GM12872 (cell line): ENCODE results near the gene ANKRD13D.

Experiments
- TF ChIP-seq, protein P1 (sequence below): IDR thresholded peaks from 3 replicates; pipeline ENCODE4 v1.5.1; 2011; ENCODE audit warnings: low read depth, mild to moderate bottlenecking, low read length, moderate library complexity; ENCODE audit not compliant: insufficient read depth

The ANKRD13D gene

DNA sequence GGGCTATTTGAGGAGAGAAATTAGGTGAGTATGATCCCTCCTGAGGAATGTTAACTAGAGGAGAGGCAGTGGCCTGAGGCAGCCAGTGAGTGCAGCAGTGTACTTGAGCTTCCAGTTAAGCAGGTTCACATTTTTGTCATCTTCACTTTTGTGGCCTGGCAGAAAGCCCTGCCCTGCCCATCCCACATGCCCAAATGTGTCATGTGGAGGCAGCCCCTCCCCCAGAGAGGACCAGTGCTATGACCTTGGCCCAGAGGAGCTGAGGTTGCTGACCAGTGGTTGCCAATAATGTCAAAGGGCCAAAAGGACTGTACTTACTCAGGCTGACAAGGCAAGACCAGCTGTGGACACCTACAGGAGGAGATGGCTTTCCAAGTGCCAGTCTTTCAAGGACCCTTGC, 40.5 kb upstream of the ANKRD13D start:
- TF ChIP-seq, protein P1, sequence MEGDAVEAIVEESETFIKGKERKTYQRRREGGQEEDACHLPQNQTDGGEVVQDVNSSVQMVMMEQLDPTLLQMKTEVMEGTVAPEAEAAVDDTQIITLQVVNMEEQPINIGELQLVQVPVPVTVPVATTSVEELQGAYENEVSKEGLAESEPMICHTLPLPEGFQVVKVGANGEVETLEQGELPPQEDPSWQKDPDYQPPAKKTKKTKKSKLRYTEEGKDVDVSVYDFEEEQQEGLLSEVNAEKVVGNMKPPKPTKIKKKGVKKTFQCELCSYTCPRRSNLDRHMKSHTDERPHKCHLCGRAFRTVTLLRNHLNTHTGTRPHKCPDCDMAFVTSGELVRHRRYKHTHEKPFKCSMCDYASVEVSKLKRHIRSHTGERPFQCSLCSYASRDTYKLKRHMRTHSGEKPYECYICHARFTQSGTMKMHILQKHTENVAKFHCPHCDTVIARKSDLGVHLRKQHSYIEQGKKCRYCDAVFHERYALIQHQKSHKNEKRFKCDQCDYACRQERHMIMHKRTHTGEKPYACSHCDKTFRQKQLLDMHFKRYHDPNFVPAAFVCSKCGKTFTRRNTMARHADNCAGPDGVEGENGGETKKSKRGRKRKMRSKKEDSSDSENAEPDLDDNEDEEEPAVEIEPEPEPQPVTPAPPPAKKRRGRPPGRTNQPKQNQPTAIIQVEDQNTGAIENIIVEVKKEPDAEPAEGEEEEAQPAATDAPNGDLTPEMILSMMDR, result no peak

DNA sequence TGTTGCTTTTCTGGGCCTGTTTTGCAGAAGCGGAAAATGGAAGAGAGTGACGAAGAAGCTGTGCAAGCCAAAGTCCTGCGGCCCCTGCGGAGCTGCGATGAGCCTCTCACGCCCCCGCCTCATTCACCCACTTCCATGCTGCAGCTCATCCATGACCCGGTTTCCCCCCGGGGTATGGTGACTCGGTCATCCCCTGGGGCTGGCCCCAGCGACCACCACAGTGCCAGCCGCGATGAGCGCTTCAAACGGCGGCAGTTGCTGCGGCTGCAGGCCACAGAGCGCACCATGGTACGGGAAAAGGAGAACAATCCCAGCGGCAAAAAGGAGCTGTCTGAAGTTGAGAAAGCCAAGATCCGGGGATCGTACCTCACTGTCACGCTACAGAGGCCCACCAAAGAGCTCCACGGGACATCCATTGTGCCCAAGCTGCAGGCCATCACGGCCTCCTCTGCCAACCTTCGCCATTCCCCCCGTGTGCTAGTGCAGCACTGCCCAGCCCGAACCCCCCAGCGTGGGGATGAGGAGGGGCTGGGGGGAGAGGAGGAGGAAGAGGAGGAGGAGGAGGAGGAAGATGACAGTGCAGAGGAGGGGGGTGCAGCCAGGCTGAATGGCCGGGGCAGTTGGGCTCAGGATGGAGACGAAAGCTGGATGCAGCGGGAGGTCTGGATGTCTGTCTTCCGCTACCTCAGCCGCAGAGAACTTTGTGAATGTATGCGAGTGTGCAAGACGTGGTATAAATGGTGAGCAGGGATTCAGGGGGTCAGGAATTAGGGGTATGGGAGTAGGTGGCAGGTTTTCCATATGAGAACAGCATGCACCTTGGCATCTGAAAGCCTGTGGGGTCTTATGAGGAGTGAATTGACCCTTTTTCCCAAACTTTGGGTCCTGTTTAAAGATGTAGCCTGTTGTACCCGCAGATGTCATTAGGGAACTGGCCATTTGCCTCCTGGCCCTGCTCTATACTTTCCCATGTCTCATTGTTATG, 38.8 kb upstream of the ANKRD13D start:
- TF ChIP-seq, protein P1, result no peak

DNA sequence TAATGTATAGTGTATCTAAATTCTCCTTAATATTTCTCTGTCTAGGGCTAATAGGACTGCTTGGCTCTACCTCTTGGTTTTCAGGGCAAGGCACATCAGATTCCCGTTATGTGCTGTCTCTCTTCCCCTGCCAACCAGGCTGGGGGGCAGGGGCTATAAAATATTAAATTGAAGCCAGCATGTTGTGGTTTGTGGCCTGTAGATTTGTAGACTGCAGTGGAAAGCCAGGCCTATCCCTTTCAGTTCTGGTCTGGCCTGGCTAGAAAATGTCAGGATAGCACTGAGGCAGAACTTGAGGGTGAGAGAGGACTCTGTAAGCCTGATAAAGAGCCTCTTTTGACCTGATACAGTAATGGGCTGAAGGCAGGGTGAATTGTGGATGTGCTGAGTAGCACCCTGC, 37.3 kb upstream of the ANKRD13D start:
- TF ChIP-seq, protein P1, result no peak

DNA sequence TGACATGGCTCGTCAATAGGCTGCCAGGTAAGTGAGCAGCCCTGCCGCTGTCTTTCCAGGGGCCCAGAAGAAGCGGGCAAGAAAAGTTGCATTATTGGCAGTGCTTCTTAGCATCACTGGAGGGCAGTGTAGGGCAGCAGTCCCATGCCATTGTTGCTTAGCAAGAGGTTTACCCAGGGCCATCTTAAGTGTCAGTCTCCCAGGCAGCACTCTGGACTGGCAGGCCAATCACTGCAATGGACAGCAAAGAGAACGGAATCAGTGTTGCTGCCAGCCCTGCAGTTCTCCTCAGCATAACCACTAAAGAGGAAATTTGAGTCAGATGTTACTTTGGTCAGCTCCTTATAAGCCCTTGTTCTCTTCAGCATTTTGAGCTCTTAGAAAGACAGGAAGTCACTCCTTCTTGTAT, 36.3 kb upstream of the ANKRD13D start:
- TF ChIP-seq, protein P1, result peak; percentile 52; the same call in 2 of the 3 replicates

DNA sequence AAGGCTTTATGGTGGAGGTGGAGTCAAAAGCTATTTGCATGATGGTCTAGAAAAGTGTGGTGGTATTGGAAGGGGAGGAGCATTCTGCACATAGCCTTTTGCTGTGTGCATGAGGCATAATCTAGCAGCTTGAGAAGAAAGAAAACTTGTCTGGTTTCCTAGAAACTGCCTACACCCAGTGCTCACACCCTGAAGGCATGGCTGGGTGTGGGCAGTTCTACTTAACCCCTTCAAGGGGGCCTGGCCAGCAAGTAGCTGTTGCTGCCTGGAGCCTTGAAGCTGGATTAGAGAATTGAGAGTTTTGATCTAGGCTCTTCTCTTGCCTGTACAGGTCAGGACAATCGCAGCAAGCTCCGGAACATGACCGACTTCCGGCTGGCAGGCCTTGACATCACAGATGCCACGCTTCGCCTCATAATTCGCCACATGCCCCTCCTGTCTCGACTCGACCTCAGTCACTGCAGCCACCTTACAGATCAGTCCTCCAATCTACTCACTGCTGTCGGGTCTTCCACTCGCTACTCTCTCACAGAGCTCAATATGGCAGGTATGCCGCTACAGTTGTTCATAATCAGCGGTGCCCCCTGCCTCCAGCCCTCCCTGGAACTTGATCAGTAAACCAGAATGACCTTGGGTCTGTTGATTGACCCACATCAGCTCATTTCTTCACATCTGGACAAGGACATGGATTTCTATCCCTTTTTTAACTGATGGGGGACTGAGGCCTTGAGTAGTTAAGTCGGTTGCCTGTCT, 35.1 kb upstream of the ANKRD13D start:
- TF ChIP-seq, protein P1, result no peak

DNA sequence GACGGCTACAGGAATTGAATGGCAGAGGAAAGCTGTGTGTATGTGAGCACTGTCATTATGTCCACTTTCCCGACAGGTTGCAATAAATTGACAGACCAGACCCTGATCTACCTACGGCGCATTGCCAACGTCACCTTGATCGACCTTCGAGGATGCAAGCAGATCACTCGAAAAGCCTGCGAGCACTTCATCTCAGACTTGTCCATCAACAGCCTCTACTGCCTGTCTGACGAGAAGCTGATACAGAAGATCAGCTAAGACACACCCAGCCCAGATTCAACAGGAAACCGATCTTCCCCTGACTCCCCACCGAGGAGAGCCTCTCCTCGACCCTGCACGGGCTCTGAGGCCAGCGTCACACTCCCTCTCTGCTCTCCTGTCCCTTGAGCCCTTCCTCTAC, 34.3 kb upstream of the ANKRD13D start:
- TF ChIP-seq, protein P1, result no peak

DNA sequence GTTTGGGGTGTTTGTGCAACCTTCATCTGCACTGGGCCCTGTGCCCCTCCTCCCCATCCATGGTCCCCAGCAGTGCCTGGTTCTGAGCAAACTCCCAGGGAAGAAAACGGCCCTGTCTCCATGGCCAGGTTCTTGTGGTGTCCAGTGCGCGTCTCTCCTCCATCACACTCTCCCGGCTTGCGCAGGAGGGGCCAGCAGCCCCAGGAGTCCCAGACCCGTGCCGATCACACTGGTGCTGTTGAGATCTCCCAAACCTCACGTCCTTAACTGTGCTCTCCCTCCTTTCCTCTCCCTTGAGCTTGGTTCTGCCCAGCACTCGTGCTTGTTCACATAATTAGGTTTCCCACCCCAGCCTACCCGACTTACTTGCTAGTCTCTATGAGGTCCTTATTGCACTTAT, 33.8 kb upstream of the ANKRD13D start:
- TF ChIP-seq, protein P1, result no peak
